ENCODE data around the gene CCNF. TPM values are rescaled to one million over a fixed set of nuclear protein-coding genes. Genes with fewer than 3 reads are reported as not detected.

CCNF gene
- total and polyA plus RNA-seq, 2 of the 8 experiments (the other 6 are each of a cell fraction or from before 2014, with no cell fraction given): 15.4 to 54.3 TPM

DNA sequence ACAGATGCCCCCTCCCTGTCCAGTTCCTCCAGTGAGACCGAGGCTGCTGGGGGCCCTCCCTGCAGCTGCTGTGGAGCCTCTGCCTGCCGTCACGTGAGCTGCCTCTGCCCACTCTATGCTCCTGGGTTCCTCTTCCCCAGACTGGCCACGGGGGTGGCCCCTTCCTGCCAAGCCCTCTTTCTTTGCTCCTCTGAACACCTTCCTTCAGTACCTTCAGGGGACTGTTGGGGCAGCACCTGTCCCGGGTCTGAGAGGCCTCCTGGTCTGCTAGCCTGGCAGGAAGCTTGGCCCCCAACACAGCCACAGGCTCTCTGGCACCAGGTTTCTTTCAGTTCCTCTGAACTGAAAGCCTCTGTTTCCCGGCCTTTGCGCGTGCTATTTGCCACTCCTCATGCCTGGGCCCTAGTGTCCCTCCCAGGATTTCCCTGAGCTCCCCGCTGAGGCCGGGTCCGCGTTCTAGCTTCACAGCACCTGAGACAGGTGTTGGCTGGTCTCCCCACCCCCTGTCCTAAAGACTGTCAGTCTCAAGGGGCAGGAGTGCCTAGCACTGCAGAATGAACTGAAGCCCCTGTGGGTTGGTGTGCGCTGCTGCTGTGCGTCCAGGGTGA lies 77.9 kb downstream of the CCNF start:
- Histone ChIP-seq H4K8ac (ENCODE audit: extremely low read depth, insufficient read depth, low read length) (no peak overlapping the region), H3K27me3 (replicated peaks in 1 of 4; ENCODE audit: control insufficient read depth in 3 of 4, extremely low read depth in 1 of 4, insufficient read depth in 3 of 4, low read length in 3 of 4) (peaks cover 0 to 3% (median 0%) of the 10 kb centered on the region in 4 experiments; a peak in 2 of 7 replicates), H4K20me1 (replicated peaks in 1 of 2; ENCODE audit: control insufficient read depth in 1 of 2, insufficient read depth in 2 of 2, low read length in 2 of 2) (no peaks in the 10 kb centered on the region), H3K4me3 (ENCODE audit: extremely low read depth in 1 of 4, insufficient read depth in 2 of 4, low read depth in 3 of 4, low read length in 4 of 4) (no peak overlapping the region), H2BK15ac (ENCODE audit: low read length) (no peak overlapping the region), H2BK120ac (replicated peaks; ENCODE audit: low read depth, low read length) (no peak overlapping the region), H3K23me2 (ENCODE audit: low read depth, low read length) (no peaks in the 10 kb centered on the region; the same call in 1 of the 2 replicates), H3K18ac (ENCODE audit: extremely low read depth, low read length) (no peak overlapping the region), H4K91ac (replicated peaks; ENCODE audit: insufficient read length, low read length) (no peak overlapping the region), H3K4me2 (ENCODE audit: insufficient read depth in 1 of 2, low read depth in 2 of 2, low read length in 2 of 2) (no peak overlapping the region), H2BK5ac (ENCODE audit: low read depth, low read length) (no peak overlapping the region), H3K4ac (replicated peaks; ENCODE audit: insufficient read length, low read depth, low read length) (no peak overlapping the region), H3K23ac (ENCODE audit: insufficient read length) (no peak overlapping the region), H3K36me3 (ENCODE audit: control insufficient read depth in 2 of 4, insufficient read depth in 4 of 4, low read length in 3 of 4) (no peaks in the 10 kb centered on the region), H3K9me3 (ENCODE audit: insufficient read depth in 2 of 2, low read depth in 1 of 2, low read length in 1 of 2) (no peaks in the 10 kb centered on the region), H3K79me2 (ENCODE audit: control insufficient read depth in 1 of 2, insufficient read depth in 2 of 2, low read length in 2 of 2) (no peaks in the 10 kb centered on the region), H2BK20ac (ENCODE audit: low read length) (no peak overlapping the region), H3K9ac (replicated peaks in 1 of 4; ENCODE audit: extremely low read depth in 1 of 4, low read depth in 3 of 4, low read length in 3 of 4) (no peak overlapping the region), H3K79me1 (ENCODE audit: low read depth, low read length) (peaks cover under 1% of the 10 kb centered on the region; the same call in 1 of the 2 replicates), H2BK12ac (ENCODE audit: low read depth, low read length) (no peak overlapping the region), H3K27ac (ENCODE audit: low read depth, low read length) (no peak overlapping the region), H3K56ac (replicated peaks; ENCODE audit: insufficient read length, low read depth, low read length) (no peak overlapping the region), H3K4me1 (replicated peaks in 1 of 4; ENCODE audit: control insufficient read depth in 3 of 4, insufficient read depth in 4 of 4, low read length in 3 of 4) (peaks cover 0 to 14% (median 11%) of the 10 kb centered on the region in 4 experiments; a peak in 6 of 7 replicates), H2AK5ac (ENCODE audit: low read depth, low read length) (no peak overlapping the region), H3K14ac (ENCODE audit: insufficient read length) (no peak overlapping the region), H2AFZ (ENCODE audit: low read length) (no peak overlapping the region), H4K5ac (ENCODE audit: insufficient read length, low read depth, low read length) (no peak overlapping the region)
- 88% methylated on average over 14 of the region's 14 CpGs; no CpG with 5 or more reads in 1 of the 2 experiments for WGBS, 2 experiments (ENCODE audit: extremely low coverage in 1 of 2, insufficient coverage in 1 of 2, insufficient read length in 1 of 2, insufficient replicate concordance in 2 of 2, low coverage in 1 of 2, low lambda C conversion rate in 2 of 2, missing lambda C conversion rate in 1 of 2)
- FAIRE-seq (no peak), DNase-seq (ENCODE audit: low read depth in 1 of 2, low spot score in 2 of 2) (no peak)
- no peak for TF ChIP-seq MAFK (IDR thresholded peaks at IDR 0.05; ENCODE audit: low read depth, low read length)
- TF ChIP-seq KDM4A (IDR thresholded peaks at IDR 0.05; ENCODE audit: low read depth, low read length, severe bottlenecking): no peak
- TF ChIP-seq, protein P1, sequence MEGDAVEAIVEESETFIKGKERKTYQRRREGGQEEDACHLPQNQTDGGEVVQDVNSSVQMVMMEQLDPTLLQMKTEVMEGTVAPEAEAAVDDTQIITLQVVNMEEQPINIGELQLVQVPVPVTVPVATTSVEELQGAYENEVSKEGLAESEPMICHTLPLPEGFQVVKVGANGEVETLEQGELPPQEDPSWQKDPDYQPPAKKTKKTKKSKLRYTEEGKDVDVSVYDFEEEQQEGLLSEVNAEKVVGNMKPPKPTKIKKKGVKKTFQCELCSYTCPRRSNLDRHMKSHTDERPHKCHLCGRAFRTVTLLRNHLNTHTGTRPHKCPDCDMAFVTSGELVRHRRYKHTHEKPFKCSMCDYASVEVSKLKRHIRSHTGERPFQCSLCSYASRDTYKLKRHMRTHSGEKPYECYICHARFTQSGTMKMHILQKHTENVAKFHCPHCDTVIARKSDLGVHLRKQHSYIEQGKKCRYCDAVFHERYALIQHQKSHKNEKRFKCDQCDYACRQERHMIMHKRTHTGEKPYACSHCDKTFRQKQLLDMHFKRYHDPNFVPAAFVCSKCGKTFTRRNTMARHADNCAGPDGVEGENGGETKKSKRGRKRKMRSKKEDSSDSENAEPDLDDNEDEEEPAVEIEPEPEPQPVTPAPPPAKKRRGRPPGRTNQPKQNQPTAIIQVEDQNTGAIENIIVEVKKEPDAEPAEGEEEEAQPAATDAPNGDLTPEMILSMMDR (IDR thresholded peaks at IDR 0.05; ENCODE audit: control extremely low read depth in 1 of 3, insufficient read depth in 1 of 3, low read depth in 1 of 3, low read length in 3 of 3): peak in 1 of 3 experiments; percentile 10; a peak in 1 of 4 replicates
- ChIA-PET POLR2A (ENCODE audit: partially characterized antibody) (interaction anchor here (0.6 to 1.2 kb wide), 3 partner anchors 24 to 67 kb away, joined by 3 to 4 read pairs (median 3); partner anchors contain the start of gene CEMP1), CTCF (ENCODE audit: partially characterized antibody) (interaction anchor here (0.9 to 1.7 kb wide), 4 partner anchors 11 to 52 kb away, joined by 3 to 4 read pairs (median 3); partner anchors contain the start of gene NTN3)
